ENCODE measurements around the gene DAD1.

DAD1 gene

GRCh38 chr14:22596354-22596879 is 7.4 kb upstream of the DAD1 start:
- no peak overlapping the region for H3K4me2 ChIP-seq (ENCODE audit: low read depth, low read length, poor library complexity, severe bottlenecking)
- H3F3A ChIP-seq (ENCODE audit: insufficient read depth): no peaks in the 10 kb centered on the region
- no peaks in the 10 kb centered on the region for H3K36me3 ChIP-seq (ENCODE audit: low read length)
- no peaks in the 10 kb centered on the region for H3K79me2 ChIP-seq (ENCODE audit: insufficient read depth, low read length)
- H3K9me3 ChIP-seq (ENCODE audit: insufficient read depth, low read length): no peaks in the 10 kb centered on the region
- TF ChIP-seq EZH2phosphoT487 (conservative IDR thresholded peaks at IDR 0.05; ENCODE audit: low read length): no peak
- no peak for TF ChIP-seq CTCF (IDR thresholded peaks at IDR 0.05; ENCODE audit: insufficient read depth, low read length, poor library complexity, severe bottlenecking)
- H3K9ac ChIP-seq (ENCODE audit: low read length): no peak overlapping the region
- no peaks in the 10 kb centered on the region for H4K20me1 ChIP-seq (ENCODE audit: low read depth, low read length)
- no peak overlapping the region for H3K4me3 ChIP-seq (ENCODE audit: insufficient read depth, low read length, poor library complexity, severe bottlenecking)
- no peaks in the 10 kb centered on the region for H3K27me3 ChIP-seq (ENCODE audit: low read length)
- H3K9me2 ChIP-seq (replicated peaks; ENCODE audit: insufficient read depth, low read length): no peaks in the 10 kb centered on the region
- H3K27ac ChIP-seq (ENCODE audit: low read depth, low read length): no peak overlapping the region
- H2AFZ ChIP-seq (ENCODE audit: low read depth, low read length, severe bottlenecking): no peak overlapping the region

GRCh38 chr14:22594156-22594716 is 5.2 kb upstream of the DAD1 start:
- Histone ChIP-seq H4K20me1 (ENCODE audit: low read depth, low read length) (no peaks in the 10 kb centered on the region), H3K9me2 (replicated peaks; ENCODE audit: insufficient read depth, low read length) (no peaks in the 10 kb centered on the region), H3K79me2 (ENCODE audit: insufficient read depth, low read length) (no peaks in the 10 kb centered on the region), H3K36me3 (ENCODE audit: low read length) (no peaks in the 10 kb centered on the region), H3K27ac (ENCODE audit: low read depth, low read length) (no peak overlapping the region), H3K27me3 (ENCODE audit: low read length) (no peaks in the 10 kb centered on the region), H3K4me2 (ENCODE audit: low read depth, low read length, poor library complexity, severe bottlenecking) (no peak overlapping the region), H3F3A (ENCODE audit: insufficient read depth) (no peaks in the 10 kb centered on the region), H2AFZ (ENCODE audit: low read depth, low read length, severe bottlenecking) (no peak overlapping the region), H3K9me3 (ENCODE audit: insufficient read depth, low read length) (no peaks in the 10 kb centered on the region), H3K4me3 (ENCODE audit: insufficient read depth, low read length, poor library complexity, severe bottlenecking) (no peak overlapping the region), H3K9ac (ENCODE audit: low read length) (no peak overlapping the region)
- TF ChIP-seq EZH2phosphoT487 (conservative IDR thresholded peaks at IDR 0.05; ENCODE audit: low read length) (no peak), CTCF (IDR thresholded peaks at IDR 0.05; ENCODE audit: insufficient read depth, low read length, poor library complexity, severe bottlenecking) (no peak)

GRCh38 chr14:22593601-22594000 is 4.6 kb upstream of the DAD1 start:
- Histone ChIP-seq H4K20me1 (ENCODE audit: low read depth, low read length) (no peaks in the 10 kb centered on the region), H3F3A (ENCODE audit: insufficient read depth) (no peaks in the 10 kb centered on the region), H3K36me3 (ENCODE audit: low read length) (no peaks in the 10 kb centered on the region), H2AFZ (ENCODE audit: low read depth, low read length, severe bottlenecking) (no peak overlapping the region), H3K9ac (ENCODE audit: low read length) (no peak overlapping the region), H3K27ac (ENCODE audit: low read depth, low read length) (no peak overlapping the region), H3K4me3 (ENCODE audit: insufficient read depth, low read length, poor library complexity, severe bottlenecking) (no peak overlapping the region), H3K79me2 (ENCODE audit: insufficient read depth, low read length) (peaks cover 3% of the 10 kb centered on the region), H3K4me2 (ENCODE audit: low read depth, low read length, poor library complexity, severe bottlenecking) (no peak overlapping the region), H3K27me3 (ENCODE audit: low read length) (no peaks in the 10 kb centered on the region), H3K9me3 (ENCODE audit: insufficient read depth, low read length) (no peaks in the 10 kb centered on the region), H3K9me2 (replicated peaks; ENCODE audit: insufficient read depth, low read length) (no peaks in the 10 kb centered on the region)
- TF ChIP-seq EZH2phosphoT487 (conservative IDR thresholded peaks at IDR 0.05; ENCODE audit: low read length) (no peak), CTCF (IDR thresholded peaks at IDR 0.05; ENCODE audit: insufficient read depth, low read length, poor library complexity, severe bottlenecking) (no peak)
